Measurements from ENCODE around the gene ZNF99. TPM values are rescaled to one million over a fixed set of nuclear protein-coding genes. Genes with fewer than 3 reads are reported as not detected.

ZNF99 gene
- total and polyA plus RNA-seq, 2 donors (not counting 1 experiment from before 2014, with no cell fraction given) = under 0.01 TPM; not detected in 1

- H3K9ac ChIP-seq (ENCODE audit: insufficient read depth, low read length) = no peak overlapping the region
- H3K4me3 ChIP-seq (replicated peaks in 1 of 4; ENCODE audit: control extremely low read depth in 1 of 4, insufficient read depth in 1 of 4, low read depth in 3 of 4, low read length in 4 of 4) = no peak overlapping the region
- no peaks in the 10 kb centered on the region for H4K20me1 ChIP-seq (ENCODE audit: control insufficient read depth, extremely low read depth, insufficient read depth, low read length)
- H3K4me1 ChIP-seq (ENCODE audit: control insufficient read depth, extremely low read depth, insufficient read depth, low read length) = no peaks in the 10 kb centered on the region
- no peak for DNase-seq (ENCODE audit: low read depth in 2 of 2)
- no peak overlapping the region for H3K27ac ChIP-seq (ENCODE audit: insufficient read depth, low read length)
- H2AFZ ChIP-seq (ENCODE audit: low read length) = no peak overlapping the region
- no peaks in the 10 kb centered on the region for H3K36me3 ChIP-seq (ENCODE audit: control insufficient read depth, insufficient read depth, low read length)
- no peak for TF ChIP-seq EZH2 (IDR thresholded peaks at IDR 0.05; ENCODE audit: low read length, missing control alignments)
- TF ChIP-seq CTCF (conservative IDR thresholded peaks at IDR 0.05 in 1 of 2, IDR thresholded peaks at IDR 0.05 in 1 of 2; ENCODE audit: low read depth in 1 of 2, low read length in 2 of 2) = no peak
- no peaks in the 10 kb centered on the region for H3K79me2 ChIP-seq (ENCODE audit: control insufficient read depth, insufficient read depth, low read length)
- no peaks in the 10 kb centered on the region for H3K9me3 ChIP-seq (ENCODE audit: control insufficient read depth, insufficient read depth, low read depth, low read length)
- no peak overlapping the region for H3K4me2 ChIP-seq (ENCODE audit: extremely low read depth, insufficient read depth, low read length)
- no peaks in the 10 kb centered on the region for H3K27me3 ChIP-seq (ENCODE audit: control insufficient read depth, insufficient read depth, low read length)
Observed at GRCh38 chr19:22814124-22814523, 30.2 kb upstream of the ZNF99 start.

- no peaks in the 10 kb centered on the region for H4K20me1 ChIP-seq (ENCODE audit: control insufficient read depth, extremely low read depth, insufficient read depth, low read length)
- no peak for DNase-seq (ENCODE audit: low read depth in 2 of 2)
- H3K4me3 ChIP-seq (replicated peaks in 1 of 4; ENCODE audit: control extremely low read depth in 1 of 4, insufficient read depth in 1 of 4, low read depth in 3 of 4, low read length in 4 of 4) = no peak overlapping the region
- no peaks in the 10 kb centered on the region for H3K36me3 ChIP-seq (ENCODE audit: control insufficient read depth, insufficient read depth, low read length)
- no peak overlapping the region for H3K27ac ChIP-seq (ENCODE audit: insufficient read depth, low read length)
- H3K9ac ChIP-seq (ENCODE audit: insufficient read depth, low read length) = no peak overlapping the region
- H3K79me2 ChIP-seq (ENCODE audit: control insufficient read depth, insufficient read depth, low read length) = no peaks in the 10 kb centered on the region
- TF ChIP-seq EZH2 (IDR thresholded peaks at IDR 0.05; ENCODE audit: low read length, missing control alignments) = no peak
- no peaks in the 10 kb centered on the region for H3K27me3 ChIP-seq (ENCODE audit: control insufficient read depth, insufficient read depth, low read length)
- H3K4me1 ChIP-seq (ENCODE audit: control insufficient read depth, extremely low read depth, insufficient read depth, low read length) = no peaks in the 10 kb centered on the region
- no peaks in the 10 kb centered on the region for H3K9me3 ChIP-seq (ENCODE audit: control insufficient read depth, insufficient read depth, low read depth, low read length)
- H2AFZ ChIP-seq (ENCODE audit: low read length) = no peak overlapping the region
- H3K4me2 ChIP-seq (ENCODE audit: extremely low read depth, insufficient read depth, low read length) = no peak overlapping the region
Observed at GRCh38 chr19:22807061-22807835, 23.3 kb upstream of the ZNF99 start.

GRCh38 chr19:22806418-22806817 lies 22.5 kb upstream of the ZNF99 start:
- TF ChIP-seq EZH2 (IDR thresholded peaks at IDR 0.05; ENCODE audit: low read length, missing control alignments) = no peak
- Histone ChIP-seq H3K4me2 (ENCODE audit: extremely low read depth, insufficient read depth, low read length) (no peak overlapping the region), H3K4me1 (ENCODE audit: control insufficient read depth, extremely low read depth, insufficient read depth, low read length) (no peaks in the 10 kb centered on the region), H3K36me3 (ENCODE audit: control insufficient read depth, insufficient read depth, low read length) (no peaks in the 10 kb centered on the region), H3K79me2 (ENCODE audit: control insufficient read depth, insufficient read depth, low read length) (no peaks in the 10 kb centered on the region), H3K9ac (ENCODE audit: insufficient read depth, low read length) (no peak overlapping the region), H3K27me3 (ENCODE audit: control insufficient read depth, insufficient read depth, low read length) (no peaks in the 10 kb centered on the region), H3K4me3 (replicated peaks in 1 of 4; ENCODE audit: control extremely low read depth in 1 of 4, insufficient read depth in 1 of 4, low read depth in 3 of 4, low read length in 4 of 4) (no peak overlapping the region), H4K20me1 (ENCODE audit: control insufficient read depth, extremely low read depth, insufficient read depth, low read length) (no peaks in the 10 kb centered on the region), H3K9me3 (ENCODE audit: control insufficient read depth, insufficient read depth, low read depth, low read length) (no peaks in the 10 kb centered on the region), H2AFZ (ENCODE audit: low read length) (no peak overlapping the region), H3K27ac (ENCODE audit: insufficient read depth, low read length) (no peak overlapping the region)
- no peak for DNase-seq (ENCODE audit: low read depth in 2 of 2)

GRCh38 chr19:22797040-22797439 lies 13.1 kb upstream of the ZNF99 start:
- H3K9me3 ChIP-seq (ENCODE audit: control insufficient read depth, insufficient read depth, low read depth, low read length) = no peaks in the 10 kb centered on the region

More at GRCh38 chr19:22797040-22797439, 13.1 kb upstream of the ZNF99 start:
- H3K27ac ChIP-seq (ENCODE audit: insufficient read depth, low read length) = no peak overlapping the region
- H4K20me1 ChIP-seq (ENCODE audit: control insufficient read depth, extremely low read depth, insufficient read depth, low read length) = no peaks in the 10 kb centered on the region
- H3K27me3 ChIP-seq (ENCODE audit: control insufficient read depth, insufficient read depth, low read length) = no peaks in the 10 kb centered on the region
- H3K79me2 ChIP-seq (ENCODE audit: control insufficient read depth, insufficient read depth, low read length) = no peaks in the 10 kb centered on the region
- DNase-seq (ENCODE audit: low read depth in 2 of 2) = no peak
- H3K36me3 ChIP-seq (ENCODE audit: control insufficient read depth, insufficient read depth, low read length) = no peaks in the 10 kb centered on the region
- H3K4me3 ChIP-seq (replicated peaks in 1 of 4; ENCODE audit: control extremely low read depth in 1 of 4, insufficient read depth in 1 of 4, low read depth in 3 of 4, low read length in 4 of 4) = no peak overlapping the region
- no peak overlapping the region for H3K4me2 ChIP-seq (ENCODE audit: extremely low read depth, insufficient read depth, low read length)
- H2AFZ ChIP-seq (ENCODE audit: low read length) = no peak overlapping the region
- H3K4me1 ChIP-seq (ENCODE audit: control insufficient read depth, extremely low read depth, insufficient read depth, low read length) = no peaks in the 10 kb centered on the region
- TF ChIP-seq CTCF (conservative IDR thresholded peaks at IDR 0.05 in 1 of 2, IDR thresholded peaks at IDR 0.05 in 1 of 2; ENCODE audit: low read depth in 1 of 2, low read length in 2 of 2) (no peak), EZH2 (IDR thresholded peaks at IDR 0.05; ENCODE audit: low read length, missing control alignments) (no peak)
- no peak overlapping the region for H3K9ac ChIP-seq (ENCODE audit: insufficient read depth, low read length)

Data from fibroblast of lung (primary cell).